Gastrocnemius medialis (tissue), 4 donors: ENCODE measurements around the gene ING1.

ENCODE experiments used
- POLR2A ChIP-seq, 2 donors: fragments of 450-650 bp; IDR thresholded peaks; one replicate each; pipeline ENCODE4 v1.6.1; 2017; ENCODE audit warnings: antibody characterized with exemption in 2 of 2, mild to moderate bottlenecking in 2 of 2, moderate library complexity in 2 of 2
- TF ChIP-seq, protein P1 (sequence below), 5 experiments: fragments of 450-650 bp in 3 of 5; fragments of 200-600 bp in 2 of 5; sonication (generic) in 2 of 5; IDR thresholded peaks in 4 of 5; conservative IDR thresholded peaks in 1 of 5; 1 replicate in 4 of 5; 2 replicates in 1 of 5; pipeline ENCODE4 v1.5.1; 2016 to 2019; ENCODE audit warnings: antibody characterized with exemption in 5 of 5, mild to moderate bottlenecking in 3 of 5, moderate library complexity in 3 of 5

DNA sequence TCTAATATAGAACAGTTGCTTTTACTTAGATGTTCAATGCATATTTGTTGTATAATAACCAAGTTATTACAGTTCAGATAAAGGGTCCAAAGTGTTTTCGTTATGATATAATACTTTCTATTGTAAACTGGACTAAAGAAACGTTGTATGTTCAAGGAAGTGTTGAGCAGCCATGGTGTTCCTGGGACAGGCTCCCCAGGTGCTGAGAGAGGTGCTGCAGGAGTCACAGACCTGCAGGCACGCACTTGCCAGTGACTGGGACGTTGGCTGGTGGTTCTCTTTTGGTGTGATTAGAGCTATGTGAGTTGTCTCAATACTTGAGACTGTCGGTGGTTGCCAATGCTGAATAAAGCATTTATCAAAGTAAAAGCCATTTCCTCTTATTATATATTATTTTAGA lies 9.5 kb downstream of the ING1 start:
- no peak for TF ChIP-seq POLR2A (IDR thresholded peaks at IDR 0.05)
- TF ChIP-seq, protein P1, sequence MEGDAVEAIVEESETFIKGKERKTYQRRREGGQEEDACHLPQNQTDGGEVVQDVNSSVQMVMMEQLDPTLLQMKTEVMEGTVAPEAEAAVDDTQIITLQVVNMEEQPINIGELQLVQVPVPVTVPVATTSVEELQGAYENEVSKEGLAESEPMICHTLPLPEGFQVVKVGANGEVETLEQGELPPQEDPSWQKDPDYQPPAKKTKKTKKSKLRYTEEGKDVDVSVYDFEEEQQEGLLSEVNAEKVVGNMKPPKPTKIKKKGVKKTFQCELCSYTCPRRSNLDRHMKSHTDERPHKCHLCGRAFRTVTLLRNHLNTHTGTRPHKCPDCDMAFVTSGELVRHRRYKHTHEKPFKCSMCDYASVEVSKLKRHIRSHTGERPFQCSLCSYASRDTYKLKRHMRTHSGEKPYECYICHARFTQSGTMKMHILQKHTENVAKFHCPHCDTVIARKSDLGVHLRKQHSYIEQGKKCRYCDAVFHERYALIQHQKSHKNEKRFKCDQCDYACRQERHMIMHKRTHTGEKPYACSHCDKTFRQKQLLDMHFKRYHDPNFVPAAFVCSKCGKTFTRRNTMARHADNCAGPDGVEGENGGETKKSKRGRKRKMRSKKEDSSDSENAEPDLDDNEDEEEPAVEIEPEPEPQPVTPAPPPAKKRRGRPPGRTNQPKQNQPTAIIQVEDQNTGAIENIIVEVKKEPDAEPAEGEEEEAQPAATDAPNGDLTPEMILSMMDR (IDR thresholded peaks at IDR 0.05 in 4 of 5, conservative IDR thresholded peaks at IDR 0.05 in 1 of 5): no peak
